ENCODE measurements around the gene FASTKD3. TPM values are rescaled to one million over a fixed set of nuclear protein-coding genes. Genes with fewer than 3 reads are reported as not detected.

FASTKD3 gene
- total and polyA plus RNA-seq, 2 of the 4 experiments (the other 2 are of a cell fraction) = 8.4 to 12.7 TPM

GRCh38 chr5:7822449-7822848 is 46.4 kb downstream of the FASTKD3 start:
- no peaks in the 10 kb centered on the region for H3K4me1 ChIP-seq (ENCODE audit: control insufficient read depth, insufficient read depth, low read length)
- in situ Hi-C loops (cut with MboI; ENCODE audit: low sequenced_read_pairs) = no loop called here
- TF ChIP-seq POLR2A (IDR thresholded peaks at IDR 0.05; ENCODE audit: low read depth, low read length) = no peak
- no peak for TF ChIP-seq CHD1 (IDR thresholded peaks at IDR 0.05; ENCODE audit: low read depth, low read length)
- no peak for TF ChIP-seq RCOR1 (IDR thresholded peaks at IDR 0.05; ENCODE audit: insufficient replicate concordance, low read length)
- no peak for TF ChIP-seq ELK1 (IDR thresholded peaks at IDR 0.05; ENCODE audit: borderline replicate concordance, low read depth, low read length)
- TF ChIP-seq FOS (IDR thresholded peaks at IDR 0.05; ENCODE audit: low read depth, low read length) = no peak
- TF ChIP-seq NFE2L2 (IDR thresholded peaks at IDR 0.05; ENCODE audit: low read depth, low read length) = no peak
- no peak for TF ChIP-seq BHLHE40 (IDR thresholded peaks at IDR 0.05; ENCODE audit: low read depth, low read length)
- TF ChIP-seq MAZ (IDR thresholded peaks at IDR 0.05; ENCODE audit: borderline replicate concordance, low read depth, low read length) = no peak
- no peak for TF ChIP-seq RAD21 (IDR thresholded peaks at IDR 0.05; ENCODE audit: low read length)
- no peak for TF ChIP-seq SMC3 (IDR thresholded peaks at IDR 0.05; ENCODE audit: low read depth, low read length)
- TF ChIP-seq MAFK (IDR thresholded peaks at IDR 0.05; ENCODE audit: low read depth, low read length) = no peak
- TF ChIP-seq RFX5 (IDR thresholded peaks at IDR 0.05; ENCODE audit: low read depth, low read length) = no peak
- TF ChIP-seq USF2 (IDR thresholded peaks at IDR 0.05; ENCODE audit: low read depth, low read length) = no peak
- no peak for TF ChIP-seq MXI1 (IDR thresholded peaks at IDR 0.05; ENCODE audit: borderline replicate concordance, low read depth, low read length)
- TF ChIP-seq CEBPB (IDR thresholded peaks at IDR 0.05; ENCODE audit: low read depth, low read length) = no peak
- no peak for TF ChIP-seq CTCF (conservative IDR thresholded peaks at IDR 0.05; ENCODE audit: low read depth, low read length)

More at GRCh38 chr5:7822449-7822848, 46.4 kb downstream of the FASTKD3 start:
- intact Hi-C loops (cut with micrococcal nuclease) (no loop called here), dilution Hi-C loops (cut with HindIII; ENCODE audit: low sequenced_read_pairs, unreplicated experiment) (no loop called here)
- no peak overlapping the region for H2BK20ac ChIP-seq (ENCODE audit: low read depth, low read length)
- H4K20me1 ChIP-seq (ENCODE audit: insufficient read depth, low read length) = no peaks in the 10 kb centered on the region
- H3K23ac ChIP-seq (ENCODE audit: low read depth, low read length) = no peak overlapping the region
- no peak overlapping the region for H3K4ac ChIP-seq (ENCODE audit: low read depth, low read length)
- no TSS peak for BruUV-seq (replicated peaks)
- H3K9me3 ChIP-seq (ENCODE audit: control insufficient read depth, insufficient read depth, low read length) = no peaks in the 10 kb centered on the region
- no peaks in the 10 kb centered on the region for H3K79me1 ChIP-seq (ENCODE audit: low read depth in 1 of 2, low read length in 2 of 2)
- H3K4me3 ChIP-seq (ENCODE audit: insufficient read depth, low read depth, low read length) = no peak overlapping the region
- H4K91ac ChIP-seq (ENCODE audit: insufficient read depth, low read depth, low read length) = no peak overlapping the region
- no peak overlapping the region for H3K4me2 ChIP-seq (ENCODE audit: low read depth, low read length)
- no peak overlapping the region for H4K8ac ChIP-seq (ENCODE audit: low read depth in 2 of 2, low read length in 2 of 2)
- POLR2A ChIA-PET (ENCODE audit: unreplicated experiment) = no interaction called here
- H3K9ac ChIP-seq (ENCODE audit: low read depth, low read length) = no peak overlapping the region
- H2BK120ac ChIP-seq (ENCODE audit: low read depth, low read length) = no peak overlapping the region
- H4K5ac ChIP-seq (ENCODE audit: low read depth, low read length) = no peak overlapping the region
- ATAC-seq (ENCODE audit: low read depth) (no peak), DNase-seq (no peak)
- no peak overlapping the region for H2BK15ac ChIP-seq (ENCODE audit: low read depth, low read length)
- no peak overlapping the region for H3K18ac ChIP-seq (ENCODE audit: low read depth, low read length)
- no peak overlapping the region for H2AK9ac ChIP-seq (replicated peaks; ENCODE audit: low read depth, low read length, poor library complexity)
- H3K9me1 ChIP-seq (ENCODE audit: insufficient read depth, low read length) = no peaks in the 10 kb centered on the region
- no peak overlapping the region for H2AK5ac ChIP-seq (ENCODE audit: low read depth, low read length)
- WGBS, 2 experiments (ENCODE audit: extremely low coverage in 2 of 2, insufficient read length in 1 of 2) = no CpG with 5 or more reads among the region's 3 CpGs
- no peak overlapping the region for H3K27ac ChIP-seq (ENCODE audit: insufficient read depth, low read length)
- H2BK5ac ChIP-seq (ENCODE audit: low read depth, low read length, poor library complexity, severe bottlenecking) = no peak overlapping the region
- H2AFZ ChIP-seq (replicated peaks; ENCODE audit: low read length, poor library complexity) = no peak overlapping the region
- no peak overlapping the region for H3K56ac ChIP-seq (ENCODE audit: extremely low read depth, insufficient read depth, low read length)
- H3K14ac ChIP-seq (replicated peaks; ENCODE audit: low read depth, low read length) = no peak overlapping the region
- H3K36me3 ChIP-seq (ENCODE audit: control insufficient read depth, insufficient read depth, low read length) = no peaks in the 10 kb centered on the region
- H3K27me3 ChIP-seq (ENCODE audit: control insufficient read depth, insufficient read depth, low read length) = peaks cover 4% of the 10 kb centered on the region
- CTCF ChIA-PET = no interaction called here

All from IMR-90 (cell line).